ENCODE results near the gene RBPMS2.

- TF ChIP-seq POLR2A (IDR thresholded peaks at IDR 0.05) = no peak
- TF ChIP-seq, protein P1, sequence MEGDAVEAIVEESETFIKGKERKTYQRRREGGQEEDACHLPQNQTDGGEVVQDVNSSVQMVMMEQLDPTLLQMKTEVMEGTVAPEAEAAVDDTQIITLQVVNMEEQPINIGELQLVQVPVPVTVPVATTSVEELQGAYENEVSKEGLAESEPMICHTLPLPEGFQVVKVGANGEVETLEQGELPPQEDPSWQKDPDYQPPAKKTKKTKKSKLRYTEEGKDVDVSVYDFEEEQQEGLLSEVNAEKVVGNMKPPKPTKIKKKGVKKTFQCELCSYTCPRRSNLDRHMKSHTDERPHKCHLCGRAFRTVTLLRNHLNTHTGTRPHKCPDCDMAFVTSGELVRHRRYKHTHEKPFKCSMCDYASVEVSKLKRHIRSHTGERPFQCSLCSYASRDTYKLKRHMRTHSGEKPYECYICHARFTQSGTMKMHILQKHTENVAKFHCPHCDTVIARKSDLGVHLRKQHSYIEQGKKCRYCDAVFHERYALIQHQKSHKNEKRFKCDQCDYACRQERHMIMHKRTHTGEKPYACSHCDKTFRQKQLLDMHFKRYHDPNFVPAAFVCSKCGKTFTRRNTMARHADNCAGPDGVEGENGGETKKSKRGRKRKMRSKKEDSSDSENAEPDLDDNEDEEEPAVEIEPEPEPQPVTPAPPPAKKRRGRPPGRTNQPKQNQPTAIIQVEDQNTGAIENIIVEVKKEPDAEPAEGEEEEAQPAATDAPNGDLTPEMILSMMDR (IDR thresholded peaks at IDR 0.05) = no peak
These were observed 28.1 kb upstream of the RBPMS2 start for GRCh38 chr15:64803526-64803925.
